ENCODE data around the gene CALR3.
"Not testable (repeated sequence)": the region's sequence is repeated elsewhere in the genome, so short reads cannot be mapped to it uniquely, and the experiment has no call there.

The CALR3 gene, protein sequence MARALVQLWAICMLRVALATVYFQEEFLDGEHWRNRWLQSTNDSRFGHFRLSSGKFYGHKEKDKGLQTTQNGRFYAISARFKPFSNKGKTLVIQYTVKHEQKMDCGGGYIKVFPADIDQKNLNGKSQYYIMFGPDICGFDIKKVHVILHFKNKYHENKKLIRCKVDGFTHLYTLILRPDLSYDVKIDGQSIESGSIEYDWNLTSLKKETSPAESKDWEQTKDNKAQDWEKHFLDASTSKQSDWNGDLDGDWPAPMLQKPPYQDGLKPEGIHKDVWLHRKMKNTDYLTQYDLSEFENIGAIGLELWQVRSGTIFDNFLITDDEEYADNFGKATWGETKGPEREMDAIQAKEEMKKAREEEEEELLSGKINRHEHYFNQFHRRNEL

DNA sequence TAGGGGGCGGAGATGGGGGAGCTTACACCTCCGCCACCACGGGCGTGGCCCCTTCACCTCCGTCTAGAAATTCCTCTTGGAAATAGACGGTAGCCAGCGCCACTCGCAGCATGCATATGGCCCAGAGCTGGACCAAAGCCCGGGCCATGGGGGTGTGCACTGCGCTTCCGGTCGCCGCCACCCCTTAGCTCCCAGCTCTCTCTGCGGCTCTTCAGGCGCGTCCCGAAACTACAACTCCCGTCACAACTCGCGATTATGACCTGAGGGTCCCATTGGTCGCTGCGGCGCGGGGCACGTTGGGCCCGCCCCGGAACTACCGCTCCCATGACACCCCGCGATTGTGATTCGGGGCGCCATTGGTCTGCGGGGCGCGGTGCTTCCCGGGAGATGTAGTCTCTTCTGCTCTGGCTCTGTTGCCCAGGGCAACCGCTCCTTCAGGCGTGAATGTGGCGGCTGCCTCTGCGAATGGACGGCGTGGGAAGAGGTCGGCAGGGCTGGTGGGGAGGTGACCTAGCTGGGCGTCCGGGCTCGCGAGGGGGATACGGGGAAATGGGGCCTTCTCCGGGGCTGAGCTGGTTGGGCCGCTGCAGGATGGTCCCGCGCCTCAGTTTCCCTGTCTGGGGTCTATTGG lies at the start of gene CALR3, which contains the start of gene C19orf44:
CALR3 (minus strand) TSS at position 186 of the 631 bp plus-strand sequence; CDS start at position 148, 38 bp downstream.
C19orf44 (plus strand) TSS at position 413 of the 631 bp plus-strand sequence. CDS start 4,399 bp downstream, outside the sequence.
- TF ChIP-seq CTCF (IDR thresholded peaks at IDR 0.05; ENCODE audit: low read depth, low read length, missing control alignments): no peak
- DNase-seq (ENCODE audit: extremely low read depth, low read depth): peak; percentile 95
- H3K4me3 ChIP-seq (replicated peaks; ENCODE audit: low read depth, low read length): peak within 1 kb of the TSS; percentile 82

DNA sequence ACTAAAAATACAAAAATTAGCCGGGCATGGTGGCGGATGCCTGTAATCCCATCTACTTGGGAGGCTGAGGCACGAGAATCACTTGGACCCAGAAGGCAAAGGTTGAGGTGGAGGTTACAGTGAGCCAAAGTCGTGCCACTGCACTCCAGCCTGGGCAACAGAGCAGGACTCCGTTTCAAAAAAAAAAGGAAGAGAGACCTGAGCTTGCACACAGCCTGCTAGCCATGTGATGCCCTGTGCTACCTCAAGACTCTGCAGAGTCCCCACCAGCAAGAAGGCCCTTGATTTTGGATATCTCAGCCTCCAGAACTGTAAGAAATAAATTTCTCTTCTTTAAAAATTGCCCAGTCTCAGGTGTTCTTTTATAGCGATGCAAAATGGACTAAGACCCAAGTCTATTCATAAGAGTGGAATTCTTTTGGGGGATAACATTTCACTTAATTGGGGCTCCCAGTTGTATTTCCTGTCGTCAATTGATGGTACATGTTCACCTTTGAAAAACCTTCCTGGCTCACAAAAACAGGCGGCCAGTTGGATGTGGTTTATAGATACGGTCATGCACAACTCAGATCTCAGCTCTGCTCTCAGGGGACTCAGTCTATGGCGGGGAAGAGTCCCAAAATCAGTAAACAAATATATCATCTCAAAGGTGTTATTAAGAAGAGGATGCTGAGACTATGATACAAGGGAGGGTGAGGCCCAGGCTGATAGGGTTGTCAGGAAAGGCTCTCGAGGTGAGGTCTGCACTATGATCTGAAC lies 48.7 kb upstream of the CALR3 start:
- no peak for DNase-seq (ENCODE audit: extremely low read depth, low read depth)
- TF ChIP-seq CTCF (IDR thresholded peaks at IDR 0.05; ENCODE audit: low read depth, low read length, missing control alignments): no peak
- H3K4me3 ChIP-seq (replicated peaks; ENCODE audit: low read depth, low read length): no peak overlapping the region

GRCh38 chr19:16543734-16544133 lies 47.8 kb upstream of the CALR3 start:
- DNase-seq (ENCODE audit: extremely low read depth, low read depth): not testable (repeated sequence)
- H3K4me3 ChIP-seq (replicated peaks; ENCODE audit: low read depth, low read length): peak overlapping the region; percentile 99

DNA sequence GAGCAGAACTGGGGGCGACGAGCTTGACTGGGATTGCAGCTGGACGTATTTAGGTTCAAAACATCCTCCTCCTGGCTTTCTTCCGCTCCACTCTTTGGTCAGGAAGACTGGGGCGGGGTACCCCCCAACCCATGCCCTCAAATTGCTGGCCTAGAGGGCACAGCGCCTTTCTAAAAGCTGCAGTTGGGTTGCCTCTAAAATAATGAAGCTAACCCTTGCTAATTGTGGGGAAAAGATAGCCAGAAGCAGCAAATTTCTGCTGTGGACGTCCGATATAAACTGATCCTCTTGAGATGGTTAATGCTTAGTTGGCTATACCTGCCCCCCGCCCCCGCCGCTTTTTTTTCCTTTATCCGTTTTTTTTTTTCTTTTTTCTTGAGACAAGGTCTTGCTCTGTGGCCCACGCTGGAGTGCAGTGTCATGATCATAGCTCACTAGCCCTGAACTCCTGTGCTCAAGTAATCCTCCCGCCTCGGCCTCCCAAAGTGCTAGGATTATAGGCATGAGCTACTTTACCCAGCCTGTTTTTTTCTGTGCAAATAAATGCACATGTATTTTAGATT lies 47.0 kb upstream of the CALR3 start:
- no peak for DNase-seq (ENCODE audit: extremely low read depth, low read depth)
- peak overlapping the region; percentile 99 for H3K4me3 ChIP-seq (replicated peaks; ENCODE audit: low read depth, low read length)

DNA sequence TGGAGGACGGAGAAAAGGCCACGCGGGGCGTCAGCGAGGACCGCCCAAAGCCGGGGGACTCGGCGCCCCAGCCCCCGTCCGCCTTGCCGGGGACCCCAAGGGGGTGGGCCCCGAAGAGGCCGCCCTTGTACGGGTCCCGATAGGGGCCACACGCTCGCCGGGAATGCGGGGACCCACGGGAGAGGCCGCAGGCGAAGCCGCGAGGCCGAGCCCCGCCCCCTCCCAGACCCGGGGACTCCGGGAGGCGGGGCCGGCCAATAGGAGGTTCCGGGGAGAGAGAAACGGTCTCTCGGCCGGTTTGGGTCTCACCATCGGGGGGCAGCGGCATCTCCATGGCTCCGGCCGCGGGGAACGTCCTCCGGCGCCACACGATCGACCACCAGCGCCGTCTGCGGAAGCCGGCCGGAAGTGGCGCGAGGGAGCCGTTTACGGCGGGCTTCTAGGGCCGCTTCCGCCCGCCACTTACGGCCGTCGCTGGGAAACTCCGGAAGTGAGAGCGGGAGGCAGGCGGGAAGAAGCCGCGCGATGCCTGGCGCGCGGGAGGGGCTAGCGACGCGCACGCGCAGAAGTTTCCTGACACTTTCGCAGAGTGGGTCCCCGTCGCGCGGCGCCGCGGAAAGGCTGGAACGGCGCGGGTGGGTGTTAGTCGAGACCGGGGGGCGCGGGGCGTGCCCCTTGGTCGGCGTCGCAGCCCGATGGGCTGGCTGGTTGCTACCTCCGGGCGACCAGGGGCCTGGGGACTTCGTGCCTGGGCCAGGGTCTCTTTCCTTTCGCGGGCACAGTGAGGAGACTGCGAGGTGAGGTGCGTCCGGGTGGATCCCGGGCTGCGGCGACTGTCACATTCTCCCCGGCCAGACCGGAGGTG lies 46.3 kb upstream of the CALR3 start, which contains the start of gene CHERP:
CHERP (minus strand) TSS at position 393 of the 865 bp plus-strand sequence; CDS start at position 334, 59 bp downstream.
- no peak for TF ChIP-seq CTCF (IDR thresholded peaks at IDR 0.05; ENCODE audit: low read depth, low read length, missing control alignments)
- peak within 1 kb of the TSS; percentile 99 for H3K4me3 ChIP-seq (replicated peaks; ENCODE audit: low read depth, low read length)
- peak; percentile 72 for DNase-seq (ENCODE audit: extremely low read depth, low read depth)

More for the DNA sequence above, 47.0 kb upstream of the CALR3 start:
- no peak for TF ChIP-seq CTCF (IDR thresholded peaks at IDR 0.05; ENCODE audit: low read depth, low read length, missing control alignments)

DNA sequence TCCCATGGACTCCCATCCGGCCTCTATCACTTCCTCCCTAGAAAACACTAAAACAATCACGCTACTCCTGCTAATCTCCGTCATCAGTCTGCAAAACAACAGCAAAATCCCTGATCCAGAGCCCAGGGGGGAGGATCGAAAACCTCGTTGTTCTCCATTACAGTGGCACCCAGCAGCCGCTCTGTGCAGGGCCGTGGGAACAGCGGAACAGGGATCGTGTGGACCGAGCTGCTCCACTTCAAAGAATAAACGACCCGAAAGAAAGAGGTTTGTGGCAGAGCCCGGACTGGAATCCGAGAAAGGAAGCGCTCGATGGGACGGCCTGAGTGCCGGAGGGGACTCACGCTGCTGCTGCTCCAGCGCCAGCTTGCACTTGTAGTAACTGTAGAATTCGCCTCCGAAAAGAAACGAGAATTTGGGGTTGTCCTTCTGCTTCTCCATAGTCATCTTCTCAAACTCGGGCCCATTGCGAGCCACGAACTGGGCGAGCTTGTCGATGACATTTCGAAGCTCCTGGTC lies 45.6 kb upstream of the CALR3 start:
- DNase-seq (ENCODE audit: extremely low read depth, low read depth): no peak
- TF ChIP-seq CTCF (IDR thresholded peaks at IDR 0.05; ENCODE audit: low read depth, low read length, missing control alignments): no peak

More for the DNA sequence above, 45.6 kb upstream of the CALR3 start:
- H3K4me3 ChIP-seq (replicated peaks; ENCODE audit: low read depth, low read length): peak overlapping the region; percentile 99
